KMS-11 (cell line): ENCODE data around the gene SLC25A19.

ENCODE experiments used
- H2AFZ ChIP-seq: fragments of 200-600 bp; sonication (generic); 2 replicates; pipeline ENCODE4 v1.6.1; 2016; ENCODE audit warnings: antibody characterized with exemption, mixed run types, low read depth
- H3K27ac ChIP-seq: fragments of 200-600 bp; sonication (generic); 2 replicates; pipeline ENCODE4 v1.6.1; 2016; ENCODE audit warnings: mild to moderate bottlenecking, mixed run types
- H3K27me3 ChIP-seq: fragments of 200-600 bp; sonication (generic); 2 replicates; pipeline ENCODE4 v1.6.1; 2017; ENCODE audit warnings: mild to moderate bottlenecking, low read depth, mixed run types, moderate library complexity; ENCODE audit not compliant: insufficient read depth
- H3K36me3 ChIP-seq: fragments of 200-600 bp; sonication (generic); 2 replicates; pipeline ENCODE4 v1.6.1; 2017; ENCODE audit warnings: mild to moderate bottlenecking, mixed run types; ENCODE audit not compliant: insufficient read depth
- H3K4me1 ChIP-seq: fragments of 200-600 bp; sonication (generic); 2 replicates; pipeline ENCODE4 v1.6.1; 2016; ENCODE audit warnings: mild to moderate bottlenecking, low read depth, mixed run types; ENCODE audit not compliant: poor library complexity, severe bottlenecking
- H3K4me2 ChIP-seq: fragments of 200-600 bp; sonication (generic); 2 replicates; pipeline ENCODE4 v1.7.0; 2016; ENCODE audit warnings: mild to moderate bottlenecking, mixed run types
- H3K4me3 ChIP-seq: fragments of 200-600 bp; sonication (generic); IDR thresholded peaks from 2 replicates; pipeline ENCODE4 v1.6.1; 2017; ENCODE audit warnings: low read depth, low read length, mixed read lengths; ENCODE audit not compliant: insufficient read depth
- H3K79me2 ChIP-seq: fragments of 200-600 bp; sonication (generic); 2 replicates; pipeline ENCODE4 v1.6.1; 2016; ENCODE audit warnings: low read depth, mixed run types; ENCODE audit not compliant: insufficient read depth
- H3K9ac ChIP-seq: fragments of 200-600 bp; sonication (generic); 2 replicates; pipeline ENCODE4 v1.6.1; 2016; ENCODE audit warnings: mild to moderate bottlenecking, mixed run types
- H4K20me1 ChIP-seq: fragments of 200-600 bp; sonication (generic); 2 replicates; pipeline ENCODE4 v1.6.1; 2016; ENCODE audit warnings: mild to moderate bottlenecking, mixed run types; ENCODE audit not compliant: insufficient read depth
- CTCF ChIP-seq: fragments of 200-600 bp; sonication (generic); conservative IDR thresholded peaks from 2 replicates; pipeline ENCODE4 v1.6.1; 2017; ENCODE audit warnings: low read depth, mild to moderate bottlenecking, antibody characterized with exemption, low read length, moderate library complexity, mixed read lengths

The SLC25A19 gene

GRCh38 chr17:75242461-75243042, 46.7 kb downstream of the SLC25A19 start:
- Histone ChIP-seq H3K27ac (no peak overlapping the region), H4K20me1 (peaks cover 6% of the 10 kb centered on the region; the same call in 1 of the 2 replicates)

DNA sequence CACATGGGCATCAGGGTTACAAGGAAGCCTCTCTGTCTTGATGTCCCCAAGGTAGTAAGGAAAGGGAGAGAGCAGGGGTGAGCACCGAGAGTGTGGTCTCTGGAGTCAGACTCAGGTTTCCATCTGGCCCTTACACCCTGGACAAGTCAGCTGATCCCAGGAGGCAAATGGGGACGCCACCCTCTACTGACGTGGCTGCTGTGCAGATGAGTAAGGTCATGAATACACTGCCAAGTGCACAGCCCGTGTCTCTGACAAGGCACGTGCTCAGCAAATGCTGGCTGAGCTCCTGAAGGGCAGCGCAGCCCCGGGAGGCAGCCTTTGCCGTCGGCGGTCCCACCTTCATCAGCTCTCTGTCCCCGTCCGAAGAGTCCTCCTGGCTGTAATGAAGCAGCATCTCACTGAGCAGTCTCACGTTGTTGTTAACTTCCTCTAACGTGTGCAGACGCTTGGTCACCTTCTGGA, 47.2 kb downstream of the SLC25A19 start:
- Histone ChIP-seq H2AFZ (no peak overlapping the region), H3K9ac (no peak overlapping the region), H3K4me1 (peaks cover 8% of the 10 kb centered on the region), H4K20me1 (peaks cover 6% of the 10 kb centered on the region; the same call in 1 of the 2 replicates), H3K79me2 (peaks cover 4% of the 10 kb centered on the region; the same call in 1 of the 2 replicates), H3K36me3 (no peaks in the 10 kb centered on the region; the same call in 1 of the 2 replicates), H3K4me2 (no peak overlapping the region), H3K27me3 (no peaks in the 10 kb centered on the region), H3K27ac (no peak overlapping the region), H3K4me3 (no peak overlapping the region)
- no peak for TF ChIP-seq CTCF

More at GRCh38 chr17:75242461-75243042, 46.7 kb downstream of the SLC25A19 start:
- H3K27me3 ChIP-seq, result no peaks in the 10 kb centered on the region
- no peak for TF ChIP-seq CTCF
- no peak overlapping the region for H3K4me2 ChIP-seq
- no peak overlapping the region for H2AFZ ChIP-seq
- no peaks in the 10 kb centered on the region; the same call in 1 of the 2 replicates for H3K36me3 ChIP-seq
- H3K4me3 ChIP-seq, result no peak overlapping the region
- peaks cover 8% of the 10 kb centered on the region for H3K4me1 ChIP-seq
- H3K9ac ChIP-seq, result no peak overlapping the region
- H3K79me2 ChIP-seq, result peaks cover 9% of the 10 kb centered on the region; the same call in 1 of the 2 replicates

- Histone ChIP-seq H3K4me2 (no peak overlapping the region), H3K79me2 (no peaks in the 10 kb centered on the region), H2AFZ (no peak overlapping the region), H3K36me3 (no peaks in the 10 kb centered on the region; the same call in 1 of the 2 replicates), H3K9ac (no peak overlapping the region), H3K27ac (no peak overlapping the region), H4K20me1 (peaks cover 6% of the 10 kb centered on the region; the same call in 1 of the 2 replicates), H3K27me3 (no peaks in the 10 kb centered on the region), H3K4me3 (no peak overlapping the region), H3K4me1 (peaks cover 8% of the 10 kb centered on the region)
- TF ChIP-seq CTCF, result no peak
Observed at GRCh38 chr17:75241502-75241901, 47.7 kb downstream of the SLC25A19 start.

DNA sequence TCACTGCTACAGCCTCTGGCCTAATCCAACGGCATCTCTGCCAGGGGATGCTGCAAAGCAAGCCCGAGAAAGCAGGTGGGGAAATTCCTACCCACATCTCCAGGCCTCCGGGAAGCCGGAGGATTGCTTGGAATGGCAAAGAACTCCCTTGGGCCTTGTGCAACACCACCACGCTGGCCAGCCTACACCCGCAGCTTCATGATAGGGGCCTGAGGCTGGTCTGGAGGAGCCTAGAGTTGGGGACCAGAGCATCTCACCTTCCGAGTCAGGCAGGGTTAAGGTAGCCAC, 48.1 kb downstream of the SLC25A19 start:
- no peak overlapping the region for H3K4me3 ChIP-seq
- H3K27me3 ChIP-seq, result no peaks in the 10 kb centered on the region
- no peak for TF ChIP-seq CTCF
- no peak overlapping the region for H3K9ac ChIP-seq
- H3K79me2 ChIP-seq, result no peaks in the 10 kb centered on the region
- H3K4me1 ChIP-seq, result peaks cover 8% of the 10 kb centered on the region
- no peak overlapping the region for H3K27ac ChIP-seq
- H2AFZ ChIP-seq, result no peak overlapping the region
- H3K36me3 ChIP-seq, result no peaks in the 10 kb centered on the region; the same call in 1 of the 2 replicates
- peaks cover 6% of the 10 kb centered on the region; the same call in 1 of the 2 replicates for H4K20me1 ChIP-seq
- no peak overlapping the region for H3K4me2 ChIP-seq
